Activated naive CD8-positive, alpha-beta T cell (primary cell): ENCODE data around the gene VAMP4.
"Not testable (repeated sequence)": the region's sequence is repeated elsewhere in the genome, so short reads cannot be mapped to it uniquely, and the experiment has no call there.

Experiments used
- H3K27ac Mint-ChIP-seq: one replicate; pipeline ENCODE4 v1.8.0; 2021; ENCODE audit warnings: mixed read lengths
- H3K27me3 Mint-ChIP-seq: one replicate; pipeline ENCODE4 v1.8.0; 2021; ENCODE audit warnings: mixed read lengths
- H3K36me3 Mint-ChIP-seq: one replicate; pipeline ENCODE4 v1.8.0; 2021; ENCODE audit warnings: mixed read lengths
- H3K4me1 Mint-ChIP-seq: one replicate; pipeline ENCODE4 v1.8.0; 2021; ENCODE audit warnings: low read depth, mixed read lengths
- H3K4me3 Mint-ChIP-seq: one replicate; pipeline ENCODE4 v1.8.0; 2021; ENCODE audit warnings: mild to moderate bottlenecking, mixed read lengths
- H3K9me3 Mint-ChIP-seq: one replicate; pipeline ENCODE4 v1.8.0; 2021; ENCODE audit warnings: low read depth, mixed read lengths

The VAMP4 gene

DNA sequence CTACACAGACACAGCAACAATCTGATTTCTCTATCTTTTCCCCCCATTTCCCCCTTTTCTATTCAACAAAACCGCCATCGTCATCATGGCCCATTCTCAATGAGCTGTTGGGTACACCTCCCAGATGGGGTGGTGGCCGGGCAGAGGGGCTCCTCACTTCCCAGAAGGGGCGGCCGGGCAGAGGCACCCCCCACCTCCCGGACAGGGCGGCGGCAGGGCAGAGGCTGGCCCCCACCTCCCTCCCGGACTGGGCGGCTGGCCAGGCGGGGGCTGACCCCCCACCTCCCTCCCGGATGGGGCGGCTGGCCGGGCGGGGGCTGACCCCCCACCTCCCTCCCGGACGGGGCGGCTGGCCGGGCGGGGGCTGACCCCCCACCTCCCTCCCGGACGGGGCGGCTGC is 48.3 kb downstream of the VAMP4 start:
- not testable (repeated sequence) for H3K27ac Mint-ChIP-seq, H3K4me1 Mint-ChIP-seq, H3K4me3 Mint-ChIP-seq, H3K27me3 Mint-ChIP-seq
- Mint-ChIP-seq H3K9me3 (peaks cover 13% of the 10 kb centered on the region), H3K36me3 (peaks cover 15% of the 10 kb centered on the region)

GRCh38 chr1:171683870-171684269 is 58.0 kb downstream of the VAMP4 start:
- H3K4me3 Mint-ChIP-seq: no peak overlapping the region
- H3K36me3 Mint-ChIP-seq: peaks cover 5% of the 10 kb centered on the region
- H3K27me3 Mint-ChIP-seq: peaks cover 4% of the 10 kb centered on the region
- no peaks in the 10 kb centered on the region for H3K4me1 Mint-ChIP-seq
- no peak overlapping the region for H3K27ac Mint-ChIP-seq
- H3K9me3 Mint-ChIP-seq: peaks cover 11% of the 10 kb centered on the region

- H3K4me1 Mint-ChIP-seq: no peaks in the 10 kb centered on the region
- H3K9me3 Mint-ChIP-seq: no peaks in the 10 kb centered on the region
- H3K27ac Mint-ChIP-seq: no peak overlapping the region
- H3K4me3 Mint-ChIP-seq: no peak overlapping the region
- no peaks in the 10 kb centered on the region for H3K36me3 Mint-ChIP-seq
- peaks cover 4% of the 10 kb centered on the region for H3K27me3 Mint-ChIP-seq
Observed at GRCh38 chr1:171680339-171680738, 61.5 kb downstream of the VAMP4 start.

DNA sequence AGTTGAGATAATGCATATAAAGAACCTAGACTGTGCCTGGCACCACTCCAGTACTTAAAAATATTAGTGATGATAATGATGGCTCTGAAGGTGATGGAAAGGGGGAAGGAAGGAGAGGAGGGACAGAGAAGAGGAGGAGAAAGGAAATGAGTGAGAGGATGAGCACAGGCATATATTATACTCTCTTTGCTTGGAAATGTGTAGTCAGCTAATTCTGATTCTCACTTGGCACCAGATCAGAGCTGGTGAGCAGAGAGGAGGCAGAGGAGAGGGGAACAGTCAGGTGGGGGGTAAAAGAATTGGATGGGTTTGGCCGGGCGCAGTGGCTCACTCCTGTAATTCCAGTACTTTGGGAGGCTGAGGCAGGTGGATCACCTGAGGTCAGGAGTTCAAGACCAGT is 65.0 kb downstream of the VAMP4 start:
- H3K27ac Mint-ChIP-seq: no peak overlapping the region
- no peaks in the 10 kb centered on the region for H3K36me3 Mint-ChIP-seq
- H3K9me3 Mint-ChIP-seq: no peaks in the 10 kb centered on the region
- H3K27me3 Mint-ChIP-seq: peaks cover 2% of the 10 kb centered on the region
- no peaks in the 10 kb centered on the region for H3K4me1 Mint-ChIP-seq
- no peak overlapping the region for H3K4me3 Mint-ChIP-seq

GRCh38 chr1:171674431-171675405 is 67.1 kb downstream of the VAMP4 start:
- H3K27ac Mint-ChIP-seq: no peak overlapping the region
- H3K4me3 Mint-ChIP-seq: no peak overlapping the region
- no peaks in the 10 kb centered on the region for H3K9me3 Mint-ChIP-seq
- H3K4me1 Mint-ChIP-seq: no peaks in the 10 kb centered on the region
- H3K27me3 Mint-ChIP-seq: peaks cover 2% of the 10 kb centered on the region
- no peaks in the 10 kb centered on the region for H3K36me3 Mint-ChIP-seq

DNA sequence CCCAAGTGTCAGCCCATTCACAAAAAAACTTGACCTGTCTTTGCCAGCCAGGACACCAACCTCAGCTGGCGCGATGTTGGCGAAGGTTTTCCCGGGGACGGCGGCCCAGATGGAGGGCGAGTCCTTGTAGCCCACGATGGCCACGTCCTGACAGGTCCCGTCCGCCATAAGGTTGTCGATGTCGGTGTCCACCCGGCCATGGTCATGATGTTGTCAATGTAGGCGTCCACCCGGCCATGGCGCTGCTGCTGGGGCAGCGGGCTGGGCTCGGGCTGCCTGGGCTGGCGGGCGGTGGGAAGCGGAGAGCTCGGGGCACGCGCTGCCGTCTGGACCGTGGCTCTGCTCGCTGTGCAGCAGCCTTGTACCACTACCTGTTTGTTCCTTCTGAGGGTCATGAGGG is 71.1 kb downstream of the VAMP4 start:
- H3K27ac Mint-ChIP-seq: no peak overlapping the region
- no peaks in the 10 kb centered on the region for H3K9me3 Mint-ChIP-seq
- H3K36me3 Mint-ChIP-seq: no peaks in the 10 kb centered on the region
- no peak overlapping the region for H3K4me3 Mint-ChIP-seq
- peaks cover 7% of the 10 kb centered on the region for H3K27me3 Mint-ChIP-seq
- H3K4me1 Mint-ChIP-seq: no peaks in the 10 kb centered on the region

GRCh38 chr1:171668372-171668771 is 73.5 kb downstream of the VAMP4 start:
- Mint-ChIP-seq H3K4me3 (no peak overlapping the region), H3K9me3 (no peaks in the 10 kb centered on the region), H3K36me3 (no peaks in the 10 kb centered on the region), H3K27me3 (peaks cover 7% of the 10 kb centered on the region), H3K4me1 (no peaks in the 10 kb centered on the region), H3K27ac (no peak overlapping the region)

- H3K36me3 Mint-ChIP-seq: no peaks in the 10 kb centered on the region
- no peaks in the 10 kb centered on the region for H3K9me3 Mint-ChIP-seq
- no peaks in the 10 kb centered on the region for H3K4me1 Mint-ChIP-seq
- H3K27me3 Mint-ChIP-seq: peaks cover 5% of the 10 kb centered on the region
- no peak overlapping the region for H3K4me3 Mint-ChIP-seq
- H3K27ac Mint-ChIP-seq: no peak overlapping the region
Observed at GRCh38 chr1:171666114-171666769, 75.6 kb downstream of the VAMP4 start.

DNA sequence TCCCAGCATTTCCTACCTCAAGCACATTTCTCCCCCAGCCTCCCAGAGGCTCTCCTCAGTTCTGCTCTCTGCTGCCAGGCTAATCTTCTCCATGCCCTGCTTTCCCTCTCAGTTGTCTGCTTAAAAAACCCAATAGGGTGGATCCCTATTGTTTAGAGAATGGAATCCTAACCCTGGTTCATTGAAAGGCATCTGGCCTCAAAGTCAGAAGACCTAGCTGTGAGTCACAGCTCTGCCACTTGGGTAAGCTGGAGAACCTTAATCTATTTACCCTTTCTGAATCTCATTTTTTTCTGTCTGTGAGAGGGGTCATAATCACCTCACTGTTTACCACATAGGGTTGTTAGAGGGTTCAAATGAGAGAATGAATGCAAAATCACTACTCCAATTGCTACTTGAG is 76.9 kb downstream of the VAMP4 start:
- no peak overlapping the region for H3K4me3 Mint-ChIP-seq
- no peaks in the 10 kb centered on the region for H3K4me1 Mint-ChIP-seq
- H3K27ac Mint-ChIP-seq: no peak overlapping the region
- H3K9me3 Mint-ChIP-seq: no peaks in the 10 kb centered on the region
- H3K36me3 Mint-ChIP-seq: no peaks in the 10 kb centered on the region
- peaks cover 5% of the 10 kb centered on the region for H3K27me3 Mint-ChIP-seq

- Mint-ChIP-seq H3K4me3 (no peak overlapping the region), H3K9me3 (no peaks in the 10 kb centered on the region), H3K36me3 (no peaks in the 10 kb centered on the region), H3K27ac (no peak overlapping the region), H3K27me3 (peaks cover 5% of the 10 kb centered on the region), H3K4me1 (no peaks in the 10 kb centered on the region)
Observed at GRCh38 chr1:171663854-171664575, 77.8 kb downstream of the VAMP4 start.

GRCh38 chr1:171663036-171663853 is 78.6 kb downstream of the VAMP4 start:
- Mint-ChIP-seq H3K36me3 (no peaks in the 10 kb centered on the region), H3K9me3 (no peaks in the 10 kb centered on the region)

GRCh38 chr1:171661076-171661650 is 80.7 kb downstream of the VAMP4 start:
- no peaks in the 10 kb centered on the region for H3K9me3 Mint-ChIP-seq
- no peaks in the 10 kb centered on the region for H3K36me3 Mint-ChIP-seq
- no peak overlapping the region for H3K4me3 Mint-ChIP-seq
- no peak overlapping the region for H3K27ac Mint-ChIP-seq
- no peaks in the 10 kb centered on the region for H3K4me1 Mint-ChIP-seq
- peaks cover 5% of the 10 kb centered on the region for H3K27me3 Mint-ChIP-seq

More at GRCh38 chr1:171663036-171663853, 78.6 kb downstream of the VAMP4 start:
- peaks cover 2% of the 10 kb centered on the region for H3K27me3 Mint-ChIP-seq
- no peak overlapping the region for H3K4me3 Mint-ChIP-seq
- H3K27ac Mint-ChIP-seq: no peak overlapping the region
- no peaks in the 10 kb centered on the region for H3K4me1 Mint-ChIP-seq

DNA sequence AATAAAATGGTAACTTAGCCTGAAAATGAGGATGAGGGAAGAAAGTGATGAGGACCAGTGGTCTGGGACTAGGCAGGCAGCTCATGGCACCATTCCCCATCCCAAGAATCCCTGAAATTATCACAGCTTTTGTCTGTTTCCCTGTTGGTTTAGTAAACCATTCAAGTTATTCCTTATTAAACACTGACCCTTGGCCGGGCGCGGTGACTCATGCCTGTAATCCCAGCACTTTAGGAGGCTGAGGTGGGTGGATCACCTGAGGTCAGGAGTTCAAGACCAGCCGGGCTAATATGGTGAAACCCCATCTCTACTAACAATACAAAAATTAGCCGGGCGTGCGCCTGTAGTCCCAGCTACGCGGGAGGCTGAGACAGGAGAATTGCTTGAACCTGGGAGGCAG is 85.7 kb downstream of the VAMP4 start:
- peaks cover 12% of the 10 kb centered on the region for H3K27me3 Mint-ChIP-seq
- H3K27ac Mint-ChIP-seq, H3K36me3 Mint-ChIP-seq, H3K9me3 Mint-ChIP-seq, H3K4me1 Mint-ChIP-seq, H3K4me3 Mint-ChIP-seq: not testable (repeated sequence)

DNA sequence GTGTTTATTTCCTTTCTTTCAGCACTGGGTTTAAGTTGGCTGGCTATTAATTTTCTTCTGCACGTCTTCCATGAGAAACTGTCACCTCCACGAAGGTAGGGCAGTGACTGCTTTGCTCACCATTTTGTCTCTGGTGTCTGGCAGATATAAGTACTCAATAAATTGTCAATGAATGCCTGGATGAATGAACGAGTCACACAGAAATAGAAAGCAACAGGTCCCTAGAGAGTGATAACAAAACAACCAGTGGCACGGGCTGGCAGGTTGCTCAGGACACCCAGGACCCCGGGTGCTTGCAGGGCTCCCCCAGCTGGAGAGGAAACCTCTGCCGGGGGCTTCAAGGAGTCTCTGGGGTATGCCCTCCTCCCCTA is 86.1 kb downstream of the VAMP4 start:
- H3K9me3 Mint-ChIP-seq: no peaks in the 10 kb centered on the region
- no peak overlapping the region for H3K4me3 Mint-ChIP-seq
- peaks cover 9% of the 10 kb centered on the region for H3K4me1 Mint-ChIP-seq
- H3K27ac Mint-ChIP-seq: no peak overlapping the region
- no peaks in the 10 kb centered on the region for H3K36me3 Mint-ChIP-seq
- peaks cover 12% of the 10 kb centered on the region for H3K27me3 Mint-ChIP-seq
